ENCODE measurements around the gene ELOB. TPM values are rescaled to one million over a fixed set of nuclear protein-coding genes. Genes with fewer than 3 reads are reported as not detected.
A peak's percentile ranks its signal among the peaks of the same experiment; 100 is the strongest.

ELOB gene
- total and polyA plus RNA-seq, 2 of the 13 experiments (the other 11 are each of a cell fraction or from before 2014, with no cell fraction given), result 208 to 225 TPM

GRCh38 chr16:2752035-2752849 is 24.8 kb downstream of the ELOB start, which contains the start of gene SRRM2 (continued):
- TF ChIP-seq NCOR1 (IDR thresholded peaks at IDR 0.05; ENCODE audit: borderline replicate concordance, low read length) (no peak), ZNF431 (CRISPR knock-in tag; IDR thresholded peaks at IDR 0.05; ENCODE audit: borderline replicate concordance, low read depth) (no peak), ZFP90 (CRISPR knock-in tag; IDR thresholded peaks at IDR 0.05; ENCODE audit: borderline replicate concordance) (peak; percentile 83), ZSCAN21 (CRISPR knock-in tag; IDR thresholded peaks at IDR 0.05; ENCODE audit: borderline replicate concordance) (peak; percentile 81), ZNF530 (CRISPR knock-in tag; IDR thresholded peaks at IDR 0.05; ENCODE audit: low read depth) (no peak), ZNF281 (CRISPR knock-in tag; IDR thresholded peaks at IDR 0.05; ENCODE audit: borderline replicate concordance) (no peak; the same call in 1 of the 2 replicates), PAF1 (CRISPR knock-in tag; IDR thresholded peaks at IDR 0.05) (no peak), DMTF1 (CRISPR knock-in tag; IDR thresholded peaks at IDR 0.05) (peak; percentile 99), HMG20B (CRISPR knock-in tag; conservative IDR thresholded peaks at IDR 0.05) (no peak), ZBTB34 (CRISPR knock-in tag; IDR thresholded peaks at IDR 0.05) (no peak), KLF15 (CRISPR knock-in tag; IDR thresholded peaks at IDR 0.05; ENCODE audit: borderline replicate concordance) (0 out of 2 replicates have a peak, but pooled peaks have one; percentile 22), NR2C2 (CRISPR knock-in tag; IDR thresholded peaks at IDR 0.05; ENCODE audit: borderline replicate concordance) (peak; percentile 95), SCMH1 (CRISPR knock-in tag; IDR thresholded peaks at IDR 0.05; ENCODE audit: borderline replicate concordance) (no peak), SSRP1 (CRISPR knock-in tag; IDR thresholded peaks at IDR 0.05) (no peak), HDAC1 (CRISPR knock-in tag; IDR thresholded peaks at IDR 0.05) (peak; percentile 82; the same call in 1 of the 2 replicates), HNRNPL (IDR thresholded peaks at IDR 0.05; ENCODE audit: low read depth, low read length) (peak; percentile 79), ZNF484 (CRISPR knock-in tag; IDR thresholded peaks at IDR 0.05; ENCODE audit: borderline replicate concordance, low read depth) (no peak), ELF1 (CRISPR knock-in tag; IDR thresholded peaks at IDR 0.05) (peak; percentile 88), RFXANK (CRISPR knock-in tag; IDR thresholded peaks at IDR 0.05) (no peak)

Data from HepG2 (cell line).